AG09319 (cell line): Measurements from ENCODE around the gene TSPAN14.

ENCODE experiments used
- DNase-seq: peaks from one replicate; pipeline ENCODE4 v3.0.0-alpha.2; 2010; ENCODE audit warnings: low read depth; ENCODE audit errors: extremely low read depth
- TF ChIP-seq, protein P1 (sequence below): IDR thresholded peaks from 2 replicates; pipeline ENCODE4 v1.5.1; 2011; ENCODE audit warnings: low read depth, mild to moderate bottlenecking, inconsistent platforms, low read length, moderate library complexity

TSPAN14 gene

DNA sequence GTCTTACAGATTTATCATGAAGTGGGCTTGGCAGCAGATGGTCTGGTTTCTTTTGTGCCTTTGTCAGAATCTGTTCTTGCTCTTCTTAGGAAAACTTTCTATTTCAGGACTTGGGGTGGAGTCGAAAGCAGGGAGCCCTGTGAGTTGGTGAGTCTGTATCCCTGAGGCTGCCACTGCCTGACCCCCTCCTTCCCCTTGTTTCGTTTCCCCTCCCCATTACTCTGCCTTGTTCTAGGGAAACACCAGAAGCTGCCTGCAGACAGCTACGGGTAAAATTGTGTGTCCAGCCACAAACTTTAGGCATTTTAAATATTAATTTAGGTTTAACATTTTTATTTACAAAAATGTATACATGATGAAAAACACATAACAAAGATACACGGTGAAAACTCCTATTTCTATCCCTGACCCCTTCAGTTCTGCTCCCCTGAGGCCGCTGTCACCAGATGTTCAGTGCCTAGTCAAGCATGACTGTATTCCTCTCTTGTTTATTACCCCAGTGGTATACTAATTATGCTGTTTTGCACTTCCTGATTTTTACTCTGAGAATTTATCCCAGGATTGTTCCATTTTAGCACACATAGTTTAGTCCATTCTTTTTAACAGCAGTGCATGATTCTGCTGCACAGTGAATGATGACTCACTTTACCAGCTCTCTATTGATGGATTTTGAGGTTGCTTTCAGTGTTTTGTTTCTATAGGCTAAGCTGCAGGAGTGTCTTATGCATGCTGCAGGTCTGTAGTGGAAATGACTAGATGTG, 9.1 kb downstream of the TSPAN14 start:
- TF ChIP-seq, protein P1, sequence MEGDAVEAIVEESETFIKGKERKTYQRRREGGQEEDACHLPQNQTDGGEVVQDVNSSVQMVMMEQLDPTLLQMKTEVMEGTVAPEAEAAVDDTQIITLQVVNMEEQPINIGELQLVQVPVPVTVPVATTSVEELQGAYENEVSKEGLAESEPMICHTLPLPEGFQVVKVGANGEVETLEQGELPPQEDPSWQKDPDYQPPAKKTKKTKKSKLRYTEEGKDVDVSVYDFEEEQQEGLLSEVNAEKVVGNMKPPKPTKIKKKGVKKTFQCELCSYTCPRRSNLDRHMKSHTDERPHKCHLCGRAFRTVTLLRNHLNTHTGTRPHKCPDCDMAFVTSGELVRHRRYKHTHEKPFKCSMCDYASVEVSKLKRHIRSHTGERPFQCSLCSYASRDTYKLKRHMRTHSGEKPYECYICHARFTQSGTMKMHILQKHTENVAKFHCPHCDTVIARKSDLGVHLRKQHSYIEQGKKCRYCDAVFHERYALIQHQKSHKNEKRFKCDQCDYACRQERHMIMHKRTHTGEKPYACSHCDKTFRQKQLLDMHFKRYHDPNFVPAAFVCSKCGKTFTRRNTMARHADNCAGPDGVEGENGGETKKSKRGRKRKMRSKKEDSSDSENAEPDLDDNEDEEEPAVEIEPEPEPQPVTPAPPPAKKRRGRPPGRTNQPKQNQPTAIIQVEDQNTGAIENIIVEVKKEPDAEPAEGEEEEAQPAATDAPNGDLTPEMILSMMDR: no peak
- no peak for DNase-seq

DNA sequence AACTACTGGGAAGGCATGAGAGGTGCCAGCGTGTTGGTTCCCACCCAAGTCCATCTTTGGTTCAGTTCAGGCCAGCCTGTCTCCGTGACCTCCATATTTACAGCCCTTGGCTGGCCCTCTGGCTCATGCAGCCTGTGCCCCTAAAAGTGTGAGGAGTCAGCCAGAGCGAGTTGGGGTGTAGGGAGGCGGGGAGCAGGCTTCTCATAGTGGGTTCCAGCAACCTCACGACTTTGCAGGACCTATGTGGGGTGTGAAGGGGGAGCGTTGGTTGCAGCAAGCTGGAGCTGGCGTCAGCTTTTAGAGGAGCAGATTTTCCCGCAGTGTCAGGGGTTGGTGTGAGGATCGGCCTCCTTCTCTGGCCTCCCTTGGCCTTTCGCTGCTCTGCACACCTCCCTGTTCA, 9.8 kb downstream of the TSPAN14 start:
- TF ChIP-seq, protein P1: no peak

DNA sequence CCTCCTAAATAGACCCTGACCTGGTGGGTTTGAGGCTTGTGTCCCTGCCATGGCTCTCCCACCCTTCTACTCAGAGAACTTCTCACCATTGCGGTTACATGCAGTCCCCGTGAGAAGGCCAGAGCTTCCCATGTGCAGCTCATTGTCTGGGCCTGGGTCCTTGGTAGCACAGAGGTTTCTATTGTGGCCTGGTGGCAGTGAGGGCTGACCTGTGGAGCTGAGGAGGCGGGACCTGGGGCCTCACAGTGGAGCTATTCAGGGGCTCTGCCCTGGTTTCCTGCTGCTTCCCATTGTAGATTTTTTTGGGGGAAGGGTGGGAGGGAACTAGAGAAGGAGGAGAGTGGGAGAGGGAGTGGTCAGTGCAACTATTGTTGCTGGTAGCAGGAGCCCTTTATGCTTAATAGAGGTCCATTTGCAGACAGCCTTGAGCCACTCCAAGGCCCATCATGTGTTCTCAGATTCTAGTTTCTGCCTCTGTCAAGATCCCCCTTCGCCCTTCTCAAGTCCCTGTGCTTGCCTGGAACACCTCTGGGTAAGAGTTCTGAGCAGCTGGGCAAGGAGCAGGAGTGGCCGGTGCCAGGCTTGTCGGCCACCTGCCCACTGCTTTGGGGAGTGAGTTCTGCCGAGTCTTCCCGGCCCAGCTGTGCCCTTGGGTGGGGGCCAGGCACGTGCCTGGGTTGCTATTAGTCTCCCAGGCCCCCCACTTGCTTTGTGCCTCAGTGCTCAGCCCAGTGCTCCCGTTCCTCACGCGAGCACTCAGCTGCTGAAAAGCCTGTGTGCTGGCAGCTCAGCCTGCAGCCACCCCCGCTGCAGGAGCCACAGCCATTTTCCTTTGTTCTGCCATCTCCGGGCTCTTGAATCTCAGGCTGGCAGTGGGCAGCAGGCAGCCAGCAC, 10.7 kb downstream of the TSPAN14 start:
- DNase-seq: no peak
- TF ChIP-seq, protein P1: no peak

More for the DNA sequence above, 9.8 kb downstream of the TSPAN14 start:
- no peak for DNase-seq

DNA sequence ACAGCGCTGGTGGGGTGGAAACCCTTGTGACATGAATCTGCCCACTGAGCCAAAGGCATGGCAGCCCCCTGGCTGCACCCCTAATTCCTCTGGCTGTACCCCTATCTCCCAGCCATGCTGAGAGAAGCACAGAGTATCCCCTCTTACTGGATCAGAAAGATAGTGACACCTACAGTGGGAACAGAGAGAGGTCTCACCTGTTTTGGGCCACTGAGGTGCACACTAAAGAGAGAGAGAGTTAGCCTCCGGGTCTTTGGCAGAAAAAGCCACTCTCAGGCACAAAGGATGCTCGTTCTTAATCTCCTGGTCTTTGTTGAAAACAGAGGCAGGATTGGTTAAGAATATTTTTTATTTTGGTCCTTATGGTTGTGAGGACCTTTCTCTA, 11.3 kb downstream of the TSPAN14 start:
- DNase-seq: no peak
- TF ChIP-seq, protein P1: no peak

DNA sequence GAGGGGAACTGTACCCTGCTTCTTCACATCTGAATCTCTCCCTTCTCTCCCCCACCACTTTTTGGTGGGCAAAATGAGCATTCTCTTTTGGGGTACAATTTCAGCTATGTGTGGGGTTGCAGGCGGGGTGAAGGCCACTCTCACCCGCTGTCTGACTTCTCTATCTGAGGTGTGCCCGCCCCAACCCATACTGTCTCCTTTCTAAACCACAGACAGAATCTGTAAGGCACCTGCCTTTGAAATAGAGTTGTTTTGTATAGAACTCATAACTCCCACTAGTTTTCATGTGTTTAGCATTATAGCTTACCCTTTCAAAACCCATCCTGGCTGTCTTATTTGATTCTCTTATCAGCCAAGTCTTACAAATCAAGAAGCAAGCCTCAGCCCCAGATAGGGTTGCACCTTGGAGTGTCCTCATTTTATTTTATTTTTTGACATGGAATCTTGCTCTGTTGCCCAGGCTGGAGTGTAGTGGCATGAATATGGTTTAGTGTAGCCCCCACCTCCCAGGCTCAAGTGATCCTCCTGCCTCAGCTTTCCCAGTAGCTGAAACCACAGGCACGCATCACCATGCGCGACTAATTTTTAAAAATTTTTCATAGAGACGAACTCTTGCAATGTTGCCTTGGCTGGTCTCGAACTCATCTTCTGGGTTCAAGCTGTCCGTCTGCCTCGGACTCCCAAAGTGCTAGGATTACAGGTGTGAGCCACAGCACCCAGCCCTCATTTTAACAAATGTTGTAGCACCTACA, 11.9 kb downstream of the TSPAN14 start:
- TF ChIP-seq, protein P1: no peak
- no peak for DNase-seq

DNA sequence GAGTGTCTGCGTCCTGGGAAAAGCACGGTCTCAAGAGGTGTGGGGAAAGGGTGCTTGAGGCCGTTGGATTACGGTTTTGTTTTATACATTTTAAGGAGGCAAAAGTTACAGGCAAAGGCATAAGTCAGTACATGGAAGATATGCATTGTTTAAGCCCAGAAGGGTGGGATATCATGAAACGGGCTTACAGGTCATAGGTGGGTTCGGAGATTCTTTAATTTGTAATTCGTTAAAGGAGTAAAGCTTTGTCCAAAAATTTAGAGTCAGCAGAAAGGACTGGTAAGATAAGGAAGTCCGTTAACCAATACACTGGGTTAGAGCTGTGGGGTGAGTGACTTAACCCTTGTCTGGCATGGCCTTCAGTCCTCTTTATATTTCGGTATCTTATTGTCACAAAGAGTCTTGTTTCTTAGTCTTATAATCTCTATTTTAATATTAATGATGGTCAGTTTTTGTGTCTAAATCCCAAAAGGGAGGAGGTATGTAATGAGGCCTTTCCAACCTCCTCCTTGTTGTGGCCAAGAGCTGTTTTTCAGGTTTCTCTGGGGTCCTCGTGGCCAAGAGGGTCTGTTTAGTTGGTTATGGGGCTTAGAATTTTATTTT, 12.7 kb downstream of the TSPAN14 start:
- DNase-seq: no peak
- TF ChIP-seq, protein P1: no peak
